H1 (cell line): ENCODE measurements around the gene FHAD1. TPM values are rescaled to one million over a fixed set of nuclear protein-coding genes. Genes with fewer than 3 reads are reported as not detected.

ENCODE experiments used
- BACH1 ChIP-seq: IDR thresholded peaks from 2 replicates; pipeline ENCODE4 v1.6.1; 2012; ENCODE audit warnings: low read length, improper control_type of control experiment
- CHD7 ChIP-seq: fragments of 300-600 bp; sonication (generic); IDR thresholded peaks from 2 replicates; pipeline ENCODE4 v1.7.1; 2012; ENCODE audit warnings: low read length, moderate library complexity, mild to moderate bottlenecking, inconsistent platforms; ENCODE audit not compliant: insufficient replicate concordance
- E2F6 ChIP-seq: IDR thresholded peaks from 2 replicates; pipeline ENCODE4 v1.6.1; 2012; ENCODE audit warnings: inconsistent platforms
- HDAC6 ChIP-seq: IDR thresholded peaks from one replicate; pipeline ENCODE4 v1.7.1; 2012; ENCODE audit warnings: low read depth, mild to moderate bottlenecking, inconsistent platforms, low read length, moderate library complexity
- JUND ChIP-seq: IDR thresholded peaks from 2 replicates; pipeline ENCODE4 v1.6.1; 2011; ENCODE audit warnings: mild to moderate bottlenecking, improper control_type of control experiment, low read length
- MAX ChIP-seq: IDR thresholded peaks from 2 replicates; pipeline ENCODE4 v1.6.1; 2012; ENCODE audit warnings: inconsistent platforms
- RBBP5 ChIP-seq: IDR thresholded peaks from 2 replicates; pipeline ENCODE4 v1.7.1; 2012; ENCODE audit warnings: low read depth, mild to moderate bottlenecking, inconsistent platforms, low read length, moderate library complexity, borderline replicate concordance
- RFX5 ChIP-seq: IDR thresholded peaks from 2 replicates; pipeline ENCODE4 v1.6.1; 2011; ENCODE audit warnings: low read depth, low read length, improper control_type of control experiment, borderline replicate concordance
- RXRA ChIP-seq: IDR thresholded peaks from 2 replicates; pipeline ENCODE4 v1.6.1; 2011; ENCODE audit warnings: low read depth, mild to moderate bottlenecking, low read length, moderate library complexity; ENCODE audit not compliant: insufficient read depth
- SUZ12 ChIP-seq: fragments of 200-600 bp; sonication (generic); IDR thresholded peaks from 2 replicates; pipeline ENCODE4 v1.6.1; 2012; ENCODE audit warnings: mild to moderate bottlenecking, inconsistent platforms, low read length, moderate library complexity, mixed read lengths
- TEAD4 ChIP-seq: IDR thresholded peaks from 2 replicates; pipeline ENCODE4 v1.6.1; 2012; ENCODE audit warnings: low read depth, low read length, inconsistent platforms, mixed read lengths
- polyA plus RNA-seq, 7 experiments: library from polyadenylated mRNA; depleted of rRNA in 3 of 7; stranded (reverse) in 5 of 7; unstranded in 2 of 7; fragments of >200 nt in 5 of 7; fragments of 200-250 nt in 2 of 7; gene quantifications; 1 replicate in 5 of 7; 2 replicates in 1 of 7; 4 replicates in 1 of 7; pipeline versions ENCODE4 v1.2.1 to v1.2.3, GENCODE V29; 2011 to 2013; ENCODE audit warnings: missing spikeins in 2 of 7, mixed read lengths in 2 of 7
- total RNA-seq: library from RNA; stranded (reverse); fragmentation: NEBNext Ultra II Directional; extraction: Animal tissue kit (Norgen Biotek cat#: 25700); gene quantifications from 2 replicates; pipeline ENCODE4 v1.2.1, GENCODE V29; 2021

Gene FHAD1
- total and polyA plus RNA-seq, 2 of the 8 experiments (the other 6 are each of a cell fraction or from before 2014, with no cell fraction given) = 0.39 to 0.69 TPM

- TF ChIP-seq CHD7 (no peak), JUND (no peak), E2F6 (no peak), SUZ12 (no peak), RXRA (no peak), RBBP5 (no peak), BACH1 (no peak), RFX5 (no peak), TEAD4 (no peak), HDAC6 (no peak), MAX (no peak)
Observed at GRCh38 chr1:15299806-15300205, 52.8 kb downstream of the FHAD1 start (continued).
